Right lung (tissue), 5 donors: ENCODE measurements around the gene ZNF609. TPM values are rescaled to one million over a fixed set of nuclear protein-coding genes. Genes with fewer than 3 reads are reported as not detected.

Source experiments
- DNase-seq, 2 donors: peaks; one replicate each; pipeline ENCODE4 v3.0.0-alpha.2; 2013
- polyA plus RNA-seq, 5 donors: library from polyadenylated mRNA; unstranded; fragments of 120-200 nt; gene quantifications; one replicate each; pipeline versions ENCODE4 v1.2.1 to v1.2.3, GENCODE V29; 2013; ENCODE audit warnings: inconsistent platforms in 1 of 5, low replicate concordance in 1 of 5; ENCODE audit not compliant: insufficient read length in 5 of 5, insufficient read depth in 1 of 5

Gene ZNF609
- polyA plus RNA-seq, 5 donors, result 29.8 to 37.7 (median 36.1) TPM

- DNase-seq, result no peak
Measured at GRCh38 chr15:64717130-64717529, 256.8 kb downstream of the ZNF609 start.

GRCh38 chr15:64717735-64718495 is 257.5 kb downstream of the ZNF609 start:
- DNase-seq, result no peak

- no peak for DNase-seq
Measured at GRCh38 chr15:64720188-64720587, 259.8 kb downstream of the ZNF609 start.

GRCh38 chr15:64730151-64730550 is 269.8 kb downstream of the ZNF609 start:
- no peak for DNase-seq

GRCh38 chr15:64731012-64731804 is 270.8 kb downstream of the ZNF609 start:
- peak; percentile 70 to 77 for DNase-seq

GRCh38 chr15:64731805-64732151 is 271.4 kb downstream of the ZNF609 start:
- DNase-seq, result no peak

- no peak for DNase-seq
Measured at GRCh38 chr15:64732156-64732860, 271.9 kb downstream of the ZNF609 start.

Other genes starting within 250 kb of the ZNF609 start
- gene CSNK1G1, start 104.4 kb upstream of the ZNF609 start, polyA plus RNA-seq, result 10 to 100 TPM; 12.2 to 20.3 (median 18.1) TPM
- gene PCLAF, start 79.1 kb upstream of the ZNF609 start, polyA plus RNA-seq, result 10 to 100 TPM; 25.5 to 93.4 (median 47.3) TPM
- 10 to 100 TPM; 36.1 to 44.2 (median 41.6) TPM for gene TRIP4, start 72.7 kb upstream of the ZNF609 start, polyA plus RNA-seq